DOHH2 (cell line): ENCODE data around the gene PRRT3.

Source experiments
- H3F3A ChIP-seq: fragments of 200-600 bp; sonication (generic), shearing (Covaris generic); 2 replicates; pipeline ENCODE4 v1.6.0; 2016; ENCODE audit warnings: antibody characterized with exemption, mild to moderate bottlenecking; ENCODE audit not compliant: control insufficient read depth, insufficient read depth
- H3K27ac ChIP-seq: fragments of 200-600 bp; sonication (generic); 2 replicates; pipeline ENCODE4 v1.5.1; 2014; ENCODE audit warnings: low read depth, mild to moderate bottlenecking, low read length, moderate library complexity
- H3K27me3 ChIP-seq: fragments of 200-600 bp; sonication (generic); 2 replicates; pipeline ENCODE4 v1.6.1; 2014; ENCODE audit warnings: mild to moderate bottlenecking, low read length, mixed read lengths; ENCODE audit not compliant: control insufficient read depth
- H3K36me3 ChIP-seq: fragments of 200-600 bp; sonication (generic); 2 replicates; pipeline ENCODE4 v1.6.1; 2014; ENCODE audit warnings: mild to moderate bottlenecking, low read length, moderate library complexity, mixed read lengths; ENCODE audit not compliant: control insufficient read depth
- H3K4me1 ChIP-seq: fragments of 200-600 bp; sonication (generic); 2 replicates; pipeline ENCODE4 v1.6.1; 2014; ENCODE audit warnings: mild to moderate bottlenecking, low read length, mixed read lengths; ENCODE audit not compliant: control insufficient read depth
- H3K4me2 ChIP-seq: fragments of 200-600 bp; sonication (generic); 2 replicates; pipeline ENCODE4 v1.6.0; 2014; ENCODE audit warnings: mild to moderate bottlenecking, low read length, moderate library complexity
- H3K4me3 ChIP-seq: fragments of 200-600 bp; sonication (generic); 2 replicates; pipeline ENCODE4 v1.5.1; 2014; ENCODE audit warnings: mild to moderate bottlenecking, low read length, mixed read lengths
- H3K79me2 ChIP-seq: fragments of 200-600 bp; sonication (generic); 2 replicates; pipeline ENCODE4 v1.6.1; 2014; ENCODE audit warnings: mild to moderate bottlenecking, low read length, mixed read lengths; ENCODE audit not compliant: control insufficient read depth
- H3K9me2 ChIP-seq: fragments of 200-600 bp; sonication (generic); replicated peaks from 2 replicates; pipeline ENCODE4 v1.6.1; 2014; ENCODE audit warnings: mild to moderate bottlenecking, low read length, mixed read lengths; ENCODE audit not compliant: control insufficient read depth
- H3K9me3 ChIP-seq: fragments of 200-600 bp; sonication (generic); 2 replicates; pipeline ENCODE4 v1.6.1; 2014; ENCODE audit warnings: antibody characterized with exemption, low read length, mixed read lengths; ENCODE audit not compliant: control insufficient read depth, insufficient read depth
- H4K20me1 ChIP-seq: fragments of 200-600 bp; sonication (generic); 2 replicates; pipeline ENCODE4 v1.6.0; 2014; ENCODE audit warnings: low read depth, mild to moderate bottlenecking, antibody characterized with exemption, low read length, moderate library complexity; ENCODE audit not compliant: control insufficient read depth, insufficient read depth
- EZH2phosphoT487 ChIP-seq: fragments of 200-600 bp; sonication (generic); IDR thresholded peaks from 2 replicates; pipeline ENCODE4 v1.6.1; 2017; ENCODE audit warnings: borderline replicate concordance, mild to moderate bottlenecking, antibody characterized with exemption, low read length, moderate library complexity, mixed read lengths
- TF ChIP-seq, protein P1 (sequence below): fragments of 200-600 bp; sonication (generic); IDR thresholded peaks from one replicate; pipeline ENCODE4 v1.5.1; 2014; ENCODE audit warnings: antibody characterized with exemption, mild to moderate bottlenecking, low read depth, low read length; ENCODE audit not compliant: poor library complexity, severe bottlenecking

Gene PRRT3

DNA sequence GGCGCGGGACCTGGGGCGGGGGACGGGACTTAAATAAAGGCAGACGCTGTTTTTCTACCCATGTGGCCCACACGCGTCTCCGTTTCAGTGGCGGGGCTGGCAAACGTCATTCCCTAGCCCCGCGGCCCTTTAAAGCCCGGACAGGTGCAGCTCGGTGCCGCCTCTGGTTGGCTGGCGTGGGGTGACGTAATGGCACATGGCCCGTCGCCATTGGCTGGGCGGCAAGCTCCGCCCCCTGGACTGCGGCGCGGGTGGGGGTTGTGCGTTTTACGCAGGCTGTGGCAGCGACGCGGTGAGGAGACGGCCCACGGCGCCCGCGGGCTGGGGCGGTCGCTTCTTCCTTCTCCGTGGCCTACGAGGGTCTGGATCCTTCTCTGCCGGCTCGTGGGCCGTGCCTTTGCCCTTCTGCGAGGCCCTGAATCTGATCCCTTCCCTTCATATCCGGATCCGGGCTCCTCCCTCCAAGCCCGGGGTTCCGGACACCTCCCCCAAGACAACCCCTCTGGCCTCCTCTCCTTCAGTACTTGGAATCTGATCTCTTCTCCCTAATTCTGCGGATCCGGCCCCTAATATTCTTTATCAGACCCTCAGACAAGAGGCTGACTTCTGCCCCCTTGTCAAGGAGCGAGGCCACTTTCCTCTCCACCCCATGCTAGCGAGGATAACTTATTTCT, 18.5 kb downstream of the PRRT3 start, which contains the start of gene CRELD1:
Gene CRELD1, plus strand, starts transcription at position 274 of the 674 bp plus-strand sequence. CDS start 605 bp downstream, outside the sequence.
- Histone ChIP-seq H3K4me2 (peak within 1 kb of the TSS; percentile 91), H3K27ac (peak within 1 kb of the TSS; percentile 54), H3K9me3 (no peaks in the 10 kb centered on the region), H4K20me1 (no peaks in the 10 kb centered on the region), H3K4me1 (peaks cover 36% of the 10 kb centered on the region), H3K9me2 (no peaks in the 10 kb centered on the region), H3F3A (no peaks in the 10 kb centered on the region; the same call in 1 of the 2 replicates), H3K36me3 (peaks cover 27% of the 10 kb centered on the region), H3K79me2 (peaks cover 22% of the 10 kb centered on the region), H3K27me3 (no peaks in the 10 kb centered on the region), H3K4me3 (peak within 1 kb of the TSS; percentile 82)
- TF ChIP-seq, protein P1, sequence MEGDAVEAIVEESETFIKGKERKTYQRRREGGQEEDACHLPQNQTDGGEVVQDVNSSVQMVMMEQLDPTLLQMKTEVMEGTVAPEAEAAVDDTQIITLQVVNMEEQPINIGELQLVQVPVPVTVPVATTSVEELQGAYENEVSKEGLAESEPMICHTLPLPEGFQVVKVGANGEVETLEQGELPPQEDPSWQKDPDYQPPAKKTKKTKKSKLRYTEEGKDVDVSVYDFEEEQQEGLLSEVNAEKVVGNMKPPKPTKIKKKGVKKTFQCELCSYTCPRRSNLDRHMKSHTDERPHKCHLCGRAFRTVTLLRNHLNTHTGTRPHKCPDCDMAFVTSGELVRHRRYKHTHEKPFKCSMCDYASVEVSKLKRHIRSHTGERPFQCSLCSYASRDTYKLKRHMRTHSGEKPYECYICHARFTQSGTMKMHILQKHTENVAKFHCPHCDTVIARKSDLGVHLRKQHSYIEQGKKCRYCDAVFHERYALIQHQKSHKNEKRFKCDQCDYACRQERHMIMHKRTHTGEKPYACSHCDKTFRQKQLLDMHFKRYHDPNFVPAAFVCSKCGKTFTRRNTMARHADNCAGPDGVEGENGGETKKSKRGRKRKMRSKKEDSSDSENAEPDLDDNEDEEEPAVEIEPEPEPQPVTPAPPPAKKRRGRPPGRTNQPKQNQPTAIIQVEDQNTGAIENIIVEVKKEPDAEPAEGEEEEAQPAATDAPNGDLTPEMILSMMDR, result no peak
- no peak for TF ChIP-seq EZH2phosphoT487

DNA sequence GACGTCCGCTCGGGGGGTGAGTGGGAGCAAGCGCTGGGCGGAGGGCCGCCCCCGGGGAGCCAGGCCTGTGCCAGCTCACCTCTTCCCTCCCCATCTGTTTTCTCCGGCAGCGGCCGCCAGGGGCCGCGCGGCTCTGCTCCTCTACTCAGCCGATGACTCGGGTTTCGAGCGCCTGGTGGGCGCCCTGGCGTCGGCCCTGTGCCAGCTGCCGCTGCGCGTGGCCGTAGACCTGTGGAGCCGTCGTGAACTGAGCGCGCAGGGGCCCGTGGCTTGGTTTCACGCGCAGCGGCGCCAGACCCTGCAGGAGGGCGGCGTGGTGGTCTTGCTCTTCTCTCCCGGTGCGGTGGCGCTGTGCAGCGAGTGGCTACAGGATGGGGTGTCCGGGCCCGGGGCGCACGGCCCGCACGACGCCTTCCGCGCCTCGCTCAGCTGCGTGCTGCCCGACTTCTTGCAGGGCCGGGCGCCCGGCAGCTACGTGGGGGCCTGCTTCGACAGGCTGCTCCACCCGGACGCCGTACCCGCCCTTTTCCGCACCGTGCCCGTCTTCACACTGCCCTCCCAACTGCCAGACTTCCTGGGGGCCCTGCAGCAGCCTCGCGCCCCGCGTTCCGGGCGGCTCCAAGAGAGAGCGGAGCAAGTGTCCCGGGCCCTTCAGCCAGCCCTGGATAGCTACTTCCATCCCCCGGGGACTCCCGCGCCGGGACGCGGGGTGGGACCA, 19.2 kb downstream of the PRRT3 start:
- H3K9me2 ChIP-seq, result no peaks in the 10 kb centered on the region
- no peaks in the 10 kb centered on the region for H4K20me1 ChIP-seq
- H3K27me3 ChIP-seq, result no peaks in the 10 kb centered on the region
- H3K4me1 ChIP-seq, result peaks cover 36% of the 10 kb centered on the region
- TF ChIP-seq EZH2phosphoT487, result no peak
- TF ChIP-seq, protein P1, result peak; percentile 91
- H3K27ac ChIP-seq, result peak overlapping the region; percentile 54
- H3K4me2 ChIP-seq, result peak overlapping the region; percentile 91
- no peaks in the 10 kb centered on the region for H3K9me3 ChIP-seq
- H3K36me3 ChIP-seq, result peaks cover 27% of the 10 kb centered on the region
- H3K4me3 ChIP-seq, result peak overlapping the region; percentile 82
- H3K79me2 ChIP-seq, result peaks cover 22% of the 10 kb centered on the region
- no peaks in the 10 kb centered on the region; the same call in 1 of the 2 replicates for H3F3A ChIP-seq

DNA sequence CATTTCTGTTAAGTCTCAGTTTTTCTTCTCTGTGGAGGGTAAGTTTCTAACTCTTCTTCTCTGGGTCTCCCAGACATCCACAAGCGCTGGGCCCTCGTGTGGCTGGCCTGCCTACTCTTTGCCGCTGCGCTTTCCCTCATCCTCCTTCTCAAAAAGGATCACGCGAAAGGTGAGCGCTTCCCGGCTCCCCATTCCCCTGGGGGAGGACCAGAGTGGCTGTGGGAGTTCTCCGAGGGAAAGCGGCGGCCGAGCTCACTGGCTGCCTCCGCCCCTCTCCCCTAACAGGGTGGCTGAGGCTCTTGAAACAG, 19.7 kb downstream of the PRRT3 start:
- H3K4me1 ChIP-seq, result peaks cover 36% of the 10 kb centered on the region
- TF ChIP-seq EZH2phosphoT487, result no peak
- TF ChIP-seq, protein P1, result no peak
- H3K4me2 ChIP-seq, result peak overlapping the region; percentile 91
- H3K27ac ChIP-seq, result peak overlapping the region; percentile 54
- H3K36me3 ChIP-seq, result peaks cover 24% of the 10 kb centered on the region
- no peaks in the 10 kb centered on the region for H4K20me1 ChIP-seq
- H3K79me2 ChIP-seq, result peaks cover 22% of the 10 kb centered on the region
- no peaks in the 10 kb centered on the region for H3K9me2 ChIP-seq
- no peaks in the 10 kb centered on the region for H3K9me3 ChIP-seq
- H3F3A ChIP-seq, result no peaks in the 10 kb centered on the region; the same call in 1 of the 2 replicates
- peak overlapping the region; percentile 82 for H3K4me3 ChIP-seq
- H3K27me3 ChIP-seq, result no peaks in the 10 kb centered on the region
